Neural crest cell (in vitro differentiated cells): ENCODE results near the gene SHC1. TPM values are rescaled to one million over a fixed set of nuclear protein-coding genes. Genes with fewer than 3 reads are reported as not detected.
A peak's percentile ranks its signal among the peaks of the same experiment; 100 is the strongest.
"Not testable (repeated sequence)": the region's sequence is repeated elsewhere in the genome, so short reads cannot be mapped to it uniquely, and the experiment has no call there.

Source experiments
- DNase-seq: peaks from one replicate; pipeline ENCODE4 v3.0.0; 2021; ENCODE audit warnings: low read depth, mixed read lengths, low spot score
- H3K27ac Mint-ChIP-seq: one replicate; pipeline ENCODE4 v1.8.0; 2021; ENCODE audit warnings: mild to moderate bottlenecking, mixed read lengths; ENCODE audit not compliant: unreplicated experiment
- H3K27me3 Mint-ChIP-seq: 2 replicates; pipeline ENCODE4 v1.8.0; 2021; ENCODE audit warnings: low read depth, mild to moderate bottlenecking, mixed read lengths
- H3K36me3 Mint-ChIP-seq: 2 replicates; pipeline ENCODE4 v1.8.0; 2021; ENCODE audit warnings: low read depth, mild to moderate bottlenecking, mixed read lengths
- H3K4me1 Mint-ChIP-seq: 2 replicates; pipeline ENCODE4 v1.8.0; 2021; ENCODE audit warnings: mixed read lengths
- H3K4me3 Mint-ChIP-seq: one replicate; pipeline ENCODE4 v1.8.0; 2021; ENCODE audit warnings: mild to moderate bottlenecking, mixed read lengths
- H3K9me3 Mint-ChIP-seq: 2 replicates; pipeline ENCODE4 v1.8.0; 2021; ENCODE audit warnings: mixed read lengths
- CTCF ChIP-seq: fragments of 200-600 bp; sonication (generic); conservative IDR thresholded peaks from 2 replicates; pipeline ENCODE4 v1.5.0; 2021; ENCODE audit warnings: antibody characterized with exemption, mild to moderate bottlenecking
- total RNA-seq: library from RNA; stranded (reverse); gene quantifications from 2 replicates; pipeline ENCODE4 v1.2.1, GENCODE V29; 2021

SHC1 gene
- total RNA-seq, 1 donor from 2014 or later: 92.9 TPM

GRCh38 chr1:154982341-154982740, 11.8 kb upstream of the SHC1 start:
- no peak overlapping the region for H3K27ac Mint-ChIP-seq
- peaks cover 8% of the 10 kb centered on the region for H3K36me3 Mint-ChIP-seq
- no peak for TF ChIP-seq CTCF
- H3K9me3 Mint-ChIP-seq: no peaks in the 10 kb centered on the region
- H3K4me1 Mint-ChIP-seq: peaks cover 13% of the 10 kb centered on the region
- DNase-seq: no peak
- no peak overlapping the region for H3K4me3 Mint-ChIP-seq
- no peaks in the 10 kb centered on the region for H3K27me3 Mint-ChIP-seq

GRCh38 chr1:154978360-154978759, 7.8 kb upstream of the SHC1 start:
- peaks cover 4% of the 10 kb centered on the region for H3K4me1 Mint-ChIP-seq
- no peaks in the 10 kb centered on the region for H3K9me3 Mint-ChIP-seq
- H3K27ac Mint-ChIP-seq: no peak overlapping the region
- H3K27me3 Mint-ChIP-seq: no peaks in the 10 kb centered on the region
- H3K36me3 Mint-ChIP-seq: peaks cover 8% of the 10 kb centered on the region
- DNase-seq: no peak
- no peak for TF ChIP-seq CTCF
- H3K4me3 Mint-ChIP-seq: peak overlapping the region; percentile 28

- H3K4me3 Mint-ChIP-seq, DNase-seq, H3K4me1 Mint-ChIP-seq, H3K27ac Mint-ChIP-seq, H3K27me3 Mint-ChIP-seq, H3K36me3 Mint-ChIP-seq, H3K9me3 Mint-ChIP-seq: not testable (repeated sequence)
Observed at GRCh38 chr1:154977762-154978161, 7.2 kb upstream of the SHC1 start.

- H3K9me3 Mint-ChIP-seq: no peaks in the 10 kb centered on the region
- DNase-seq: no peak
- H3K27ac Mint-ChIP-seq: no peak overlapping the region
- no peak overlapping the region for H3K4me3 Mint-ChIP-seq
- H3K4me1 Mint-ChIP-seq: peaks cover 25% of the 10 kb centered on the region
- no peaks in the 10 kb centered on the region for H3K27me3 Mint-ChIP-seq
- TF ChIP-seq CTCF: no peak
- peaks cover 3% of the 10 kb centered on the region for H3K36me3 Mint-ChIP-seq
Observed at GRCh38 chr1:154975409-154976059, 5.0 kb upstream of the SHC1 start.

GRCh38 chr1:154974808-154975408, 4.4 kb upstream of the SHC1 start:
- H3K4me1 Mint-ChIP-seq: peaks cover 26% of the 10 kb centered on the region
- H3K4me3 Mint-ChIP-seq: no peak overlapping the region
- peaks cover 3% of the 10 kb centered on the region for H3K36me3 Mint-ChIP-seq
- TF ChIP-seq CTCF: no peak
- H3K27ac Mint-ChIP-seq: no peak overlapping the region
- no peaks in the 10 kb centered on the region for H3K9me3 Mint-ChIP-seq
- peak; percentile 91 for DNase-seq
- H3K27me3 Mint-ChIP-seq: no peaks in the 10 kb centered on the region

GRCh38 chr1:154974102-154974807, 3.7 kb upstream of the SHC1 start, which contains the start of gene CKS1B:
Gene CKS1B, plus strand, starts transcription at chr1:154974681. Its CDS starts 65 bp downstream, at chr1:154974746.
- Mint-ChIP-seq H3K4me1 (peaks cover 31% of the 10 kb centered on the region), H3K27me3 (no peaks in the 10 kb centered on the region), H3K27ac (no peak within 1 kb of the TSS), H3K4me3 (no peak within 1 kb of the TSS), H3K36me3 (no peaks in the 10 kb centered on the region), H3K9me3 (no peaks in the 10 kb centered on the region)
- no peak for TF ChIP-seq CTCF
- DNase-seq: peak; percentile 92
